Lower leg skin (tissue), 4 donors: ENCODE measurements around the gene NAV2. TPM values are rescaled to one million over a fixed set of nuclear protein-coding genes. Genes with fewer than 3 reads are reported as not detected.

ENCODE experiments used
- DNase-seq, 2 donors: peaks; one replicate each; pipeline ENCODE4 v3.0.0-alpha.2; 2019; ENCODE audit warnings: low spot score in 2 of 2
- H3K4me3 ChIP-seq: fragments of 200-600 bp; sonication (generic); 2 replicates; pipeline ENCODE4 v1.5.1; 2017; ENCODE audit warnings: mild to moderate bottlenecking, low read depth; ENCODE audit not compliant: poor library complexity, severe bottlenecking
- POLR2A ChIP-seq, 2 donors: fragments of 450-650 bp; IDR thresholded peaks; one replicate each; pipeline ENCODE4 v1.6.1; 2016 to 2017; ENCODE audit warnings: antibody characterized with exemption in 2 of 2, mild to moderate bottlenecking in 1 of 2, moderate library complexity in 1 of 2
- WGBS, 2 donors: methylation state at CpG; one replicate each; pipeline ENCODE4 v1.1.5; 2018; 5-methylcytosine and 5-hydroxymethylcytosine counted together
- intact Hi-C: fragments of 100-400 bp; cut with DNase I; formaldehyde crosslinking; loops from one replicate; pipeline ENCODE4 v1.15.0; 2023; ENCODE audit warnings: low total_unique reads
- total RNA-seq, 4 donors: library from RNA; depleted of rRNA; stranded (reverse); fragments of >200 nt; gene quantifications; one replicate each; pipeline ENCODE4 v1.1.0, GENCODE V29; 2016
- TF ChIP-seq, protein P1 (sequence below), 3 donors: fragments of 450-650 bp; IDR thresholded peaks; one replicate each; pipeline ENCODE4 v1.5.1; 2016; ENCODE audit warnings: antibody characterized with exemption in 3 of 3, mild to moderate bottlenecking in 3 of 3, moderate library complexity in 2 of 3

NAV2 gene
- total RNA-seq, 4 donors from 2014 or later: 5.8 to 30.7 (median 21.0) TPM

DNA sequence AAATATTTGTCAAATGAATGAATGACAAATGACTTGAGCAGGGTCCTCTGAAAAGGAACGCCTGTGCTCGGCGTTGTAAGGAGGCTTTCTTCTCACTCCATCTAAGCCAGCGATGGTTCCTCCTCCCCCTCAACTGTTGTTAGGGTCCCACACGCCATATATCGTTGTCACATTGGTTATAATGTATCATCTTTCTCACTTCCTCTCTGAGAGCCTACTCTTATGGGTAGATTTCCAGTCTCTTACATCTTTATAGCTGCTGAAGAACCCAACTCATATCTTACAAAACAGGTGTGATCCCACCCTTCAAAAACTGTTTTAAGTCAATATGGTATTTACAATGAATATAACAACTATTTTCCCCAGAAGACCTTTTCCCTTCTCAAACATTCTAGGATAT lies 81.5 kb downstream of the NAV2 start:
- 92 to 97% methylated on average over 6 of the region's 6 CpGs for WGBS, 2 donors

DNA sequence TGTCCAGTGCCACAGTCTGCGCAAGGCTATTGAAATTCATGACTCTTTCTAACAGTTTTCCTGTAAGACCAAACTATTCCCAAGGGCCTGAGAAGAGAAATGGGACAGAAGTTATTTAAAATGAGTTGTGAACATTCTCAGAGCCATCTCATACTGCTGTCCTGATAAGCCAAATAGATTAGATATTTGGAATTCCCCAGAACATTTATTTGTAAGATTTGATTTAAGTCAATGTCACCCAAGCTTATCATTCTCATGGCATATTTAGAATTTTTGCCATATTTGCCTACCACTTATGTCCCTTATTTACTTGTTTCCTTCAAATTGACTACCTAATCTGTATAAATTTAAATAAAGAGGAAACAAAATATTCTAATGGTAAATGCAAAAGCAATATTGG lies 82.4 kb downstream of the NAV2 start:
- intact Hi-C loops: no loop called here
- WGBS, 2 donors: 91 to 100% methylated on average over 1 of the region's 1 CpG
- no peak for DNase-seq
- no peak overlapping the region for H3K4me3 ChIP-seq
- TF ChIP-seq, protein P1, sequence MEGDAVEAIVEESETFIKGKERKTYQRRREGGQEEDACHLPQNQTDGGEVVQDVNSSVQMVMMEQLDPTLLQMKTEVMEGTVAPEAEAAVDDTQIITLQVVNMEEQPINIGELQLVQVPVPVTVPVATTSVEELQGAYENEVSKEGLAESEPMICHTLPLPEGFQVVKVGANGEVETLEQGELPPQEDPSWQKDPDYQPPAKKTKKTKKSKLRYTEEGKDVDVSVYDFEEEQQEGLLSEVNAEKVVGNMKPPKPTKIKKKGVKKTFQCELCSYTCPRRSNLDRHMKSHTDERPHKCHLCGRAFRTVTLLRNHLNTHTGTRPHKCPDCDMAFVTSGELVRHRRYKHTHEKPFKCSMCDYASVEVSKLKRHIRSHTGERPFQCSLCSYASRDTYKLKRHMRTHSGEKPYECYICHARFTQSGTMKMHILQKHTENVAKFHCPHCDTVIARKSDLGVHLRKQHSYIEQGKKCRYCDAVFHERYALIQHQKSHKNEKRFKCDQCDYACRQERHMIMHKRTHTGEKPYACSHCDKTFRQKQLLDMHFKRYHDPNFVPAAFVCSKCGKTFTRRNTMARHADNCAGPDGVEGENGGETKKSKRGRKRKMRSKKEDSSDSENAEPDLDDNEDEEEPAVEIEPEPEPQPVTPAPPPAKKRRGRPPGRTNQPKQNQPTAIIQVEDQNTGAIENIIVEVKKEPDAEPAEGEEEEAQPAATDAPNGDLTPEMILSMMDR (IDR thresholded peaks at IDR 0.05): no peak
- no peak for TF ChIP-seq POLR2A (IDR thresholded peaks at IDR 0.05)

More for the DNA sequence above, 81.5 kb downstream of the NAV2 start:
- DNase-seq: no peak
- TF ChIP-seq, protein P1 (IDR thresholded peaks at IDR 0.05): no peak
- no peak for TF ChIP-seq POLR2A (IDR thresholded peaks at IDR 0.05)
- intact Hi-C loops: no loop called here
- no peak overlapping the region for H3K4me3 ChIP-seq

DNA sequence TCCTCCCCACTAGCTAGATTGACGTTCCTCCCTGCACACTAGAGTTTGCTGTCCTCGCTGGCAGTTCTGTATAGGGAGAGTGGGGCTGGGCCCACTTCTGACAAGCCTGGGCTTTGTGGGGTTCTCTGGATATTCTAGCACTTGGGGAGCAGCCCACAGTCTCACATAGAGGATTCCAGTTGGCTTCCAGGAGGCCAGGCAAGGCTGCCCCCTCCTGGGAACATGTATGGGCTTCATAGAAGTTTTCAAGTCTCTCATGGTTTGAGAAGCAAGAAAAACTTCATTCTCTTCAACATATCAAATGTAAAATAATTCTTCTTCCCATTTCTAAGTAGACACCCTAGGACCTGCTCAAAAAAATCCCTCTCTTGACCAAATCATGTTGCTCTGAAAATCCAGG lies 87.5 kb downstream of the NAV2 start:
- intact Hi-C loops: no loop called here
- no peak for DNase-seq

DNA sequence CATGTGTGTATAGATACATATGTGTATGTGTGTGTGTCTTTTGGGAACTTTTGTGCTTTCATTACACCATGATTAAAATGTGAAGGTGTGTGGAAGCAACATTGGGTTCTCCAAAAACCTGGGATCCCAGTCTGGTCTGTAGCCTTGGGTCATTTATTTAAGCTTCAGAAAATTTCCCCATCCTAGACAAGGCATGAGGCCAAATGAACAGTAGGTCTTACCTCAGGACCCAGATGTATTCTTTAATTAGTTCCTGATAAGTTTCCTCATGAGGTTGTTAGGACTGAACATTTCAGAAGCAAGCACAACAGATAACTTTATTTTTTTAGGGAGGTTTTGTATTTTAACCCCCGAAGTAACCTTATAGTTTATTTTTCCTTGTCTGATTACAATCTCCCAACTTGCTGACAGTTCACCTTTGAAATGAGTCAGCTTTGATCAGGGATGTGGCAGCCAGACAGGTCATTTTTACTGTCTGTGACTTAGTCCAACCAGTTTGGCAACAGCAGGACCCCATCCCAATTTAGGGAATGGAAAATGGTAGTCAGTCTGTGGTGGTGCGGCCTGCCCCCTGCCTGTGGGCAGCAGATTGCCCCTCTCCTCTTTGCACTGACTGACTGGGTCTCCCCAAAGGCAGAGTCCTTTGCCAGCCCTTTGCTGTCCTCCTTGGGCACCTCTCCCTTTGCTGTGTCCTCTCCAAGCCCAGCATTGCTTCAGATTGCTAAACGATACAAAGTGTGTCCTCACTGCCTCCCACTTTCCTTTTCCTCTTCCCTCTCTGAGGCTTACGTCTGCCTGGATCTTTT lies 88.3 kb downstream of the NAV2 start:
- DNase-seq: no peak
- no peak overlapping the region for H3K4me3 ChIP-seq
- intact Hi-C loops: no loop called here
- 55 to 62% methylated on average over 4 of the region's 4 CpGs for WGBS, 2 donors
- TF ChIP-seq, protein P1 (IDR thresholded peaks at IDR 0.05): no peak
- no peak for TF ChIP-seq POLR2A (IDR thresholded peaks at IDR 0.05)

More for the DNA sequence above, 87.5 kb downstream of the NAV2 start:
- TF ChIP-seq POLR2A (IDR thresholded peaks at IDR 0.05): no peak
- TF ChIP-seq, protein P1 (IDR thresholded peaks at IDR 0.05): no peak
- 90 to 92% methylated on average over 2 of the region's 2 CpGs for WGBS, 2 donors
- no peak overlapping the region for H3K4me3 ChIP-seq

DNA sequence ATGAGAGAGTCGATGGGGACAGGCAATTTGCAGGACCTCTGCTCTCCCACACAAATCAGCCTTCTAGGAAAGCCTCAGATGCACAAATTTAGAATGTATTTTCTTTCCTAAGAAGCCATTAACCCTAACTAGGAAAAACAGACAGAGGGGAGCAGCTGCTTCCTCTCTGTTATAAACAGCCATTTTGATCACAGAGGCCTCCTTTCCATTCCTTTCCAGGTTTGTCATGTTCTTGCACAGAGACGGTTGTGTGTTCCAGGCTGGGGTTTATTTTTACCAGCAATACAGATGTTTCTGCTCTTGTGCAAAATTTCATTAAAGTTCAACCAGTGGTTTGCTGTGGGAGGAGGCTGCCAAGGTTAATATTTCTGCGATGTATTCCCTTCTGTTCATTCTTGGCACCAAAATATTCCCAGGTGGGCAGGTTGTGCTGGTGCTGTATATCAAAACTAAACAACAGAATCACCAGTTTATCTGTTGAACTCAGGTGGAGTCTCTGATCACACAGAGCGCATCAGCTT lies 90.2 kb downstream of the NAV2 start:
- no peak overlapping the region for H3K4me3 ChIP-seq
- 73 to 77% methylated on average over 4 of the region's 4 CpGs for WGBS, 2 donors
- TF ChIP-seq POLR2A (IDR thresholded peaks at IDR 0.05): no peak
- TF ChIP-seq, protein P1 (IDR thresholded peaks at IDR 0.05): no peak
- no peak for DNase-seq
- intact Hi-C loops: no loop called here
